H1 (cell line): Measurements from ENCODE around the gene GSTA1. TPM values are rescaled to one million over a fixed set of nuclear protein-coding genes. Genes with fewer than 3 reads are reported as not detected.

ENCODE experiments used
- CTCF ChIA-PET: fragments of 300-600 bp; sonication (Branson Sonifier 250); formaldehyde crosslinking; loops from one replicate; lab custom pipeline; 2021; ENCODE audit not compliant: partially characterized antibody; lab: Charles Lee
- POLR2A ChIA-PET: fragments of 300-600 bp; sonication (Branson Sonifier 250); formaldehyde crosslinking; loops from one replicate; lab custom pipeline; 2021; ENCODE audit warnings: inconsistent platforms; ENCODE audit not compliant: partially characterized antibody; lab: Charles Lee
- DNase-seq, 2 experiments: peaks; one replicate each; pipeline versions ENCODE4 v3.0.0 to v3.0.0-alpha.2; 2010 to 2022; ENCODE audit warnings: low spot score in 2 of 2, low read depth in 1 of 2, mixed read lengths in 1 of 2
- FAIRE-seq: peaks from 2 replicates; lab custom pipeline; 2011; peaks lifted over from hg19 to GRCh38; lab: Jason Lieb, UNC
- H2AFZ ChIP-seq: 2 replicates; pipeline ENCODE4 v1.8.1; 2012; ENCODE audit warnings: low read length, inconsistent platforms
- H2AK5ac ChIP-seq: 2 replicates; pipeline ENCODE4 v1.6.1; 2013; ENCODE audit warnings: low read depth, low read length
- H2BK120ac ChIP-seq: replicated peaks from 2 replicates; pipeline ENCODE3; 2013; ENCODE audit warnings: low read depth, low read length, inconsistent platforms
- H2BK12ac ChIP-seq: 2 replicates; pipeline ENCODE4 v1.6.1; 2013; ENCODE audit warnings: low read depth, low read length
- H2BK15ac ChIP-seq: 2 replicates; pipeline ENCODE4 v1.6.1; 2013; ENCODE audit warnings: low read length
- H2BK20ac ChIP-seq: 2 replicates; pipeline ENCODE4 v1.6.1; 2013; ENCODE audit warnings: low read length
- H2BK5ac ChIP-seq: 2 replicates; pipeline ENCODE4 v1.6.1; 2013; ENCODE audit warnings: low read depth, low read length
- H3K14ac ChIP-seq: 2 replicates; pipeline ENCODE4 v1.6.1; 2013; ENCODE audit warnings: inconsistent platforms; ENCODE audit not compliant: insufficient read length
- H3K18ac ChIP-seq: 2 replicates; pipeline ENCODE4 v1.6.1; 2013; ENCODE audit warnings: low read length; ENCODE audit errors: extremely low read depth
- H3K23ac ChIP-seq: 2 replicates; pipeline ENCODE4 v1.6.1; 2013; ENCODE audit warnings: inconsistent platforms; ENCODE audit not compliant: insufficient read length
- H3K23me2 ChIP-seq: 2 replicates; pipeline ENCODE4 v1.6.1; 2013; ENCODE audit warnings: low read depth, low read length
- H3K27ac ChIP-seq: 2 replicates; pipeline ENCODE4 v1.6.1; 2011; ENCODE audit warnings: low read depth, low read length, inconsistent platforms
- H3K27me3 ChIP-seq, 4 experiments: replicated peaks in 1 of 4; 1 replicate in 1 of 4; 2 replicates in 3 of 4; pipeline versions ENCODE4 v1.6.1 to v1.8.1; 2011 to 2013; ENCODE audit warnings: low read length in 3 of 4, mild to moderate bottlenecking in 3 of 4, inconsistent platforms in 2 of 4, mixed read lengths in 2 of 4, moderate library complexity in 1 of 4; ENCODE audit not compliant: control insufficient read depth in 3 of 4, insufficient read depth in 3 of 4; ENCODE audit errors: extremely low read depth in 1 of 4
- H3K36me3 ChIP-seq, 4 experiments: 2 replicates each; pipeline versions ENCODE4 v1.6.1 to v1.8.1; 2011 to 2013; ENCODE audit warnings: mild to moderate bottlenecking in 4 of 4, low read length in 3 of 4, moderate library complexity in 2 of 4, control low read depth in 1 of 4, inconsistent platforms in 1 of 4; ENCODE audit not compliant: insufficient read depth in 4 of 4, control insufficient read depth in 2 of 4
- H3K4ac ChIP-seq: replicated peaks from 2 replicates; pipeline ENCODE3; 2013; ENCODE audit warnings: low read length, low read depth, mixed read lengths, inconsistent platforms; ENCODE audit not compliant: insufficient read length
- H3K4me1 ChIP-seq, 4 experiments: replicated peaks in 1 of 4; 1 replicate in 1 of 4; 2 replicates in 3 of 4; pipeline versions ENCODE4 v1.6.1 to v1.8.1; 2011 to 2013; ENCODE audit warnings: low read length in 3 of 4, inconsistent platforms in 2 of 4, mixed read lengths in 1 of 4; ENCODE audit not compliant: insufficient read depth in 4 of 4, control insufficient read depth in 3 of 4
- H3K4me2 ChIP-seq, 2 experiments: 2 replicates each; pipeline versions ENCODE4 v1.6.1 to v1.8.1; 2011 to 2013; ENCODE audit warnings: low read depth in 2 of 2, low read length in 2 of 2, control low read depth in 1 of 2, inconsistent platforms in 1 of 2, mild to moderate bottlenecking in 1 of 2; ENCODE audit not compliant: insufficient read depth in 1 of 2
- H3K4me3 ChIP-seq, 4 experiments: fragments of 200-600, 300-600 bp in 1 of 4; sonication (generic), shearing (Covaris generic), sonication (Bioruptor Twin) in 1 of 4; 2 replicates each; pipeline versions ENCODE4 v1.5.1 to v1.8.1; 2011 to 2016; ENCODE audit warnings: low read length in 4 of 4, low read depth in 3 of 4, control low read depth in 2 of 4, inconsistent platforms in 2 of 4, mild to moderate bottlenecking in 2 of 4, mixed read lengths in 1 of 4, moderate library complexity in 1 of 4; ENCODE audit not compliant: insufficient read depth in 2 of 4; ENCODE audit errors: extremely low read depth in 1 of 4
- H3K56ac ChIP-seq: replicated peaks from 2 replicates; pipeline ENCODE3; 2013; ENCODE audit warnings: low read depth, mild to moderate bottlenecking, mixed read lengths, low read length, inconsistent platforms; ENCODE audit not compliant: insufficient read length
- H3K79me1 ChIP-seq: 2 replicates; pipeline ENCODE4 v1.6.1; 2013; ENCODE audit warnings: low read depth, low read length, control low read depth
- H3K79me2 ChIP-seq, 2 experiments: 2 replicates each; pipeline versions ENCODE4 v1.6.1 to v1.8.1; 2012 to 2013; ENCODE audit warnings: low read length in 2 of 2, mild to moderate bottlenecking in 2 of 2, inconsistent platforms in 1 of 2; ENCODE audit not compliant: insufficient read depth in 2 of 2, control insufficient read depth in 1 of 2
- H3K9ac ChIP-seq, 4 experiments: replicated peaks in 1 of 4; 1 replicate in 1 of 4; 2 replicates in 3 of 4; pipeline versions ENCODE4 v1.6.1 to v1.8.1; 2011 to 2013; ENCODE audit warnings: low read depth in 3 of 4, low read length in 3 of 4, control low read depth in 2 of 4, mild to moderate bottlenecking in 2 of 4, moderate library complexity in 2 of 4, inconsistent platforms in 1 of 4; ENCODE audit errors: extremely low read depth in 1 of 4
- H3K9me3 ChIP-seq, 2 experiments: 2 replicates each; pipeline versions ENCODE4 v1.6.1 to v1.8.1; 2012 to 2013; ENCODE audit warnings: mild to moderate bottlenecking in 2 of 2, moderate library complexity in 2 of 2, control low read depth in 1 of 2, inconsistent platforms in 1 of 2, low read depth in 1 of 2, low read length in 1 of 2, mixed read lengths in 1 of 2; ENCODE audit not compliant: insufficient read depth in 2 of 2
- H4K20me1 ChIP-seq, 2 experiments: replicated peaks in 1 of 2; 2 replicates each; pipeline versions ENCODE3 to v1.8.1; 2011 to 2013; ENCODE audit warnings: inconsistent platforms in 2 of 2, low read length in 2 of 2, mild to moderate bottlenecking in 1 of 2; ENCODE audit not compliant: insufficient read depth in 2 of 2, control insufficient read depth in 1 of 2
- H4K5ac ChIP-seq: 2 replicates; pipeline ENCODE4 v1.6.1; 2013; ENCODE audit warnings: low read length, low read depth, mixed read lengths, inconsistent platforms; ENCODE audit not compliant: insufficient read length
- H4K8ac ChIP-seq: 2 replicates; pipeline ENCODE4 v1.8.0; 2013; ENCODE audit warnings: mild to moderate bottlenecking, moderate library complexity, low read length, inconsistent platforms; ENCODE audit not compliant: insufficient read depth; ENCODE audit errors: extremely low read depth
- H4K91ac ChIP-seq: replicated peaks from 2 replicates; pipeline ENCODE3; 2013; ENCODE audit warnings: low read length, mixed read lengths, inconsistent platforms; ENCODE audit not compliant: insufficient read length
- ASH2L ChIP-seq: fragments of 200-600, 300-600 bp; sonication (generic); IDR thresholded peaks from one replicate; pipeline ENCODE4 v1.7.1; 2017; ENCODE audit warnings: low read length
- BACH1 ChIP-seq: IDR thresholded peaks from 2 replicates; pipeline ENCODE4 v1.6.1; 2012; ENCODE audit warnings: low read length, improper control_type of control experiment
- CHD1 ChIP-seq: IDR thresholded peaks from 2 replicates; pipeline ENCODE4 v1.6.1; 2012; ENCODE audit warnings: low read depth, low read length, improper control_type of control experiment
- HDAC2 ChIP-seq, 2 experiments: fragments of 300-600 bp in 1 of 2; sonication (generic) in 1 of 2; IDR thresholded peaks; 2 replicates each; pipeline ENCODE4 v1.6.1; 2011 to 2012; ENCODE audit warnings: low read depth in 2 of 2, low read length in 2 of 2, mild to moderate bottlenecking in 2 of 2, moderate library complexity in 2 of 2, borderline replicate concordance in 1 of 2, inconsistent platforms in 1 of 2
- SIRT6 ChIP-seq: IDR thresholded peaks from one replicate; pipeline ENCODE4 v1.7.1; 2012; ENCODE audit warnings: low read length, inconsistent platforms
- SP2 ChIP-seq: IDR thresholded peaks from 2 replicates; pipeline ENCODE4 v1.6.1; 2012; ENCODE audit warnings: mild to moderate bottlenecking, low read length, inconsistent platforms
- TBP ChIP-seq: IDR thresholded peaks from 2 replicates; pipeline ENCODE4 v1.6.1; 2011; ENCODE audit warnings: low read depth, low read length, improper control_type of control experiment
- TEAD4 ChIP-seq: IDR thresholded peaks from 2 replicates; pipeline ENCODE4 v1.6.1; 2012; ENCODE audit warnings: low read depth, low read length, inconsistent platforms, mixed read lengths
- WGBS, 2 experiments: shearing (Covaris generic) in 1 of 2; methylation state at CpG; one replicate each; pipeline versions ENCODE4 v1.1.6 to v1.1.7; 2013 to 2015; ENCODE audit warnings: low lambda C conversion rate in 2 of 2, mixed read lengths in 2 of 2, inconsistent platforms in 1 of 2, low coverage in 1 of 2, missing lambda C conversion rate in 1 of 2; ENCODE audit not compliant: insufficient replicate concordance in 2 of 2, insufficient coverage in 1 of 2, insufficient read length in 1 of 2; ENCODE audit errors: extremely low coverage in 1 of 2, missing lambda C conversion rate in 1 of 2; 5-methylcytosine and 5-hydroxymethylcytosine counted together
- polyA plus RNA-seq, 7 experiments: library from polyadenylated mRNA; depleted of rRNA in 3 of 7; stranded (reverse) in 5 of 7; unstranded in 2 of 7; fragments of >200 nt in 5 of 7; fragments of 200-250 nt in 2 of 7; gene quantifications; 1 replicate in 5 of 7; 2 replicates in 1 of 7; 4 replicates in 1 of 7; pipeline versions ENCODE4 v1.2.1 to v1.2.3, GENCODE V29; 2011 to 2013; ENCODE audit warnings: missing spikeins in 2 of 7, mixed read lengths in 2 of 7
- total RNA-seq: library from RNA; stranded (reverse); fragmentation: NEBNext Ultra II Directional; extraction: Animal tissue kit (Norgen Biotek cat#: 25700); gene quantifications from 2 replicates; pipeline ENCODE4 v1.2.1, GENCODE V29; 2021
- TF ChIP-seq, protein P1 (sequence below): IDR thresholded peaks from 2 replicates; pipeline ENCODE4 v1.6.1; 2011; ENCODE audit warnings: low read length, improper control_type of control experiment
- TF ChIP-seq, protein P2 (sequence below), 3 experiments: IDR thresholded peaks; 1 replicate in 2 of 3; 2 replicates in 1 of 3; pipeline versions ENCODE4 v1.5.1 to v1.6.1; 2011; ENCODE audit warnings: low read length in 3 of 3, mild to moderate bottlenecking in 3 of 3, inconsistent platforms in 2 of 3, low read depth in 1 of 3, moderate library complexity in 1 of 3; ENCODE audit not compliant: insufficient read depth in 1 of 3; ENCODE audit errors: control extremely low read depth in 1 of 3

The GSTA1 gene
- total and polyA plus RNA-seq, 2 of the 8 experiments (the other 6 are each of a cell fraction or from before 2014, with no cell fraction given): 0.08 TPM; not detected in 1

DNA sequence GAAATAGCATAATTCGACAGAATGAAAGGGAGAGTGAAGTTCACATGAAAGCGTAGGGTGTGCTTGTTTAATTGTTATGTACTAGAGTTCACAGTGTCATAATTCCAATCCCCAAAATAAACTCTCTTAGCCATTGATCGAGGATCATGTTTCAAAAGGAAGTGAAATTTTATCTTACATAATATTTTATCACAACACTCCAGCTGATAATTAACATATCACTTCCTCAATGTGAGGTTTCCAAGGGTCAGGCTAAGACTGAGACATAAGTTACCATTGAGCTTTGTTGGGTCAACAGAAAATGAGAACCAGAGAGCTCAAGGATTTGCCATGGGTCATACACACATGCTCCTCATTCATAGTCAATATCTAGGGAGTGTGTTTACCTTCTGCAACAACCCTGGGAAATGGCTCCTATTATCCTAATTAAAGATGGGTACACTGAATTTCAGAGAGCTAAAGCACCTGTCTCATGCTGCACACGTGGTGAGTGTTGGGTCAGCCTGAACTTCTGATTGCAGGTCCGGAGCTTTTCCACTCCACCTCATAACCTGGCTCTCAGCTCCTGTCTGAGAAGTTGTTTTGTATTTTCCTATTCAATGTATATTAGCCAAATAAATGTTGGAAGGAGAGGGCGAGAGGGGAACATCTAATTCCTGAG is 43.4 kb downstream of the GSTA1 start:
- Histone ChIP-seq H4K91ac (no peak overlapping the region), H3K36me3 (no peaks in the 10 kb centered on the region), H2BK20ac (no peak overlapping the region), H3K79me1 (no peaks in the 10 kb centered on the region), H3K18ac (no peak overlapping the region), H2BK12ac (no peak overlapping the region), H2AFZ (no peak overlapping the region), H4K20me1 (no peaks in the 10 kb centered on the region), H3K9ac (no peak overlapping the region), H2BK15ac (no peak overlapping the region), H3K27me3 (no peaks in the 10 kb centered on the region), H3K9me3 (no peaks in the 10 kb centered on the region), H3K4me2 (no peak overlapping the region), H2AK5ac (no peak overlapping the region), H3K79me2 (no peaks in the 10 kb centered on the region), H3K56ac (no peak overlapping the region), H3K4ac (no peak overlapping the region), H4K5ac (no peak overlapping the region), H4K8ac (no peak overlapping the region), H2BK5ac (no peak overlapping the region), H3K14ac (no peak overlapping the region), H3K23ac (no peak overlapping the region), H3K4me3 (no peak overlapping the region), H3K27ac (no peak overlapping the region), H3K4me1 (no peaks in the 10 kb centered on the region), H3K23me2 (no peaks in the 10 kb centered on the region), H2BK120ac (no peak overlapping the region)
- FAIRE-seq: no peak
- DNase-seq: no peak
- POLR2A ChIA-PET: no interaction called here
- CTCF ChIA-PET: interaction anchor here (1.2 kb wide), 1 partner anchor 36 kb away, joined by 3 read pairs; no protein-coding TSS in a partner anchor
- 71% methylated on average over 6 of the region's 6 CpGs; no CpG with 5 or more reads in 1 of the 2 experiments for WGBS, 2 experiments
- TF ChIP-seq, protein P1, sequence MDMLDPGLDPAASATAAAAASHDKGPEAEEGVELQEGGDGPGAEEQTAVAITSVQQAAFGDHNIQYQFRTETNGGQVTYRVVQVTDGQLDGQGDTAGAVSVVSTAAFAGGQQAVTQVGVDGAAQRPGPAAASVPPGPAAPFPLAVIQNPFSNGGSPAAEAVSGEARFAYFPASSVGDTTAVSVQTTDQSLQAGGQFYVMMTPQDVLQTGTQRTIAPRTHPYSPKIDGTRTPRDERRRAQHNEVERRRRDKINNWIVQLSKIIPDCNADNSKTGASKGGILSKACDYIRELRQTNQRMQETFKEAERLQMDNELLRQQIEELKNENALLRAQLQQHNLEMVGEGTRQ: no peak
- no peak for TF ChIP-seq HDAC2 (IDR thresholded peaks at IDR 0.05; ENCODE audit: borderline replicate concordance in 1 of 2, low read depth in 2 of 2, low read length in 2 of 2)
- TF ChIP-seq SP2: no peak
- TF ChIP-seq ASH2L: no peak
- no peak for TF ChIP-seq TBP
- TF ChIP-seq CHD1: no peak
- TF ChIP-seq, protein P2, sequence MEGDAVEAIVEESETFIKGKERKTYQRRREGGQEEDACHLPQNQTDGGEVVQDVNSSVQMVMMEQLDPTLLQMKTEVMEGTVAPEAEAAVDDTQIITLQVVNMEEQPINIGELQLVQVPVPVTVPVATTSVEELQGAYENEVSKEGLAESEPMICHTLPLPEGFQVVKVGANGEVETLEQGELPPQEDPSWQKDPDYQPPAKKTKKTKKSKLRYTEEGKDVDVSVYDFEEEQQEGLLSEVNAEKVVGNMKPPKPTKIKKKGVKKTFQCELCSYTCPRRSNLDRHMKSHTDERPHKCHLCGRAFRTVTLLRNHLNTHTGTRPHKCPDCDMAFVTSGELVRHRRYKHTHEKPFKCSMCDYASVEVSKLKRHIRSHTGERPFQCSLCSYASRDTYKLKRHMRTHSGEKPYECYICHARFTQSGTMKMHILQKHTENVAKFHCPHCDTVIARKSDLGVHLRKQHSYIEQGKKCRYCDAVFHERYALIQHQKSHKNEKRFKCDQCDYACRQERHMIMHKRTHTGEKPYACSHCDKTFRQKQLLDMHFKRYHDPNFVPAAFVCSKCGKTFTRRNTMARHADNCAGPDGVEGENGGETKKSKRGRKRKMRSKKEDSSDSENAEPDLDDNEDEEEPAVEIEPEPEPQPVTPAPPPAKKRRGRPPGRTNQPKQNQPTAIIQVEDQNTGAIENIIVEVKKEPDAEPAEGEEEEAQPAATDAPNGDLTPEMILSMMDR (IDR thresholded peaks at IDR 0.05; ENCODE audit: control extremely low read depth in 1 of 3, insufficient read depth in 1 of 3, low read depth in 1 of 3, low read length in 3 of 3): no peak
- no peak for TF ChIP-seq TEAD4
- TF ChIP-seq BACH1: no peak
- no peak for TF ChIP-seq SIRT6
